ENCODE measurements around the gene SCN1B.
A peak's percentile ranks its signal among the peaks of the same experiment; 100 is the strongest.

DNA sequence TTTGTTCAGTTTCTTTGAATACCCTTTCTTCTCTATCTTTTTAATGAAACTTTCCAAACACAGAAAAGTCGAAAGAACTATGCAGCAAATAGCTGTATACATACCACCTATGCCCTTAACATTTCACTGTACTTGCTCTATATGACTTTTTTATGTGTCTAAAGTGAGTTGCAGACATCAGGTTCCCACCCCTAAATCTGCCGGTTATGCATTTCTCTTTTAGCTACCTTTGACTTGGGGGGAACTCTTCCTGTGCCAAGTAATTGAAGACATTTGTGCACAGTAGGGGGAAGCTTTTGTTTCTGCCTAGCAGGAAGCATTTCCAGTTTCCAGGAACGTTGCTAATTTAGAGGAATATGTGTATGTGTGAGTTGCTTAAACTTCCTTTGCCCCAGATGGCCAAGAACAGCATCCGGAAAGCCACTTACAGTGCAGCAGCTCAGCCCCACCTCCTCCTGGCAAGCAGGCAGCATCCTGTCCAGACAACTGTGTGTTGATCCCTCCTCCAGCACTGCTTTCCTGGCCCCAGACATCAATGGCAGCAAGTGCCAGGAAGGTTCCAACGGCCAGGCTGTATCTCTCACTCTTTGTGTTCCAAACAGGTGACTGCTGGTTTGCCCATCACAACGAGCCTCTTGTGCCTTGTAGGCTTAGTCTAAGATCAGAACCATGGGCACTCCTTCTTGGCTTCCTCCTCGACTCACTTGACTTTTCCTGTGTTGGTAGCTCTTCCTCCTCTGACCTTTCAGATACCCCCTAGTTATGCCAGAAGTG, 44.8 kb upstream of the SCN1B start:
- TF ChIP-seq CTCF (IDR thresholded peaks at IDR 0.05) = no peak
- peak; percentile 41 to 54 for TF ChIP-seq POLR2AphosphoS5 (IDR thresholded peaks at IDR 0.05)
